Measurements from ENCODE around the gene PPME1. TPM values are rescaled to one million over a fixed set of nuclear protein-coding genes. Genes with fewer than 3 reads are reported as not detected.

The PPME1 gene
- total and polyA plus RNA-seq, 9 of the 15 experiments (the other 6 are each of a cell fraction or from before 2014, with no cell fraction given), result 9.8 to 81.7 (median 37.6) TPM

GRCh38 chr11:74138572-74138971 is 32.5 kb upstream of the PPME1 start (continued):
- TF ChIP-seq ZFP91 (CRISPR knock-in tag; IDR thresholded peaks at IDR 0.05) (no peak), ZNF717 (CRISPR knock-in tag; IDR thresholded peaks at IDR 0.05) (no peak), JUND (IDR thresholded peaks at IDR 0.05; ENCODE audit: borderline replicate concordance, low read depth, low read length) (peak; percentile 85), JUND (tag; IDR thresholded peaks at IDR 0.05; ENCODE audit: borderline replicate concordance, low read depth, low read length) (peak; percentile 79; the same call in 1 of the 3 replicates), MITF (IDR thresholded peaks at IDR 0.05) (no peak), MTF1 (CRISPR knock-in tag; IDR thresholded peaks at IDR 0.05; ENCODE audit: borderline replicate concordance) (no peak), SMAD1 (IDR thresholded peaks at IDR 0.05; ENCODE audit: low read depth, low read length, partially characterized antibody) (no peak), HDAC8 (tag; IDR thresholded peaks at IDR 0.05) (no peak), ZBTB26 (CRISPR knock-in tag; IDR thresholded peaks at IDR 0.05) (no peak), ELK3 (CRISPR knock-in tag; IDR thresholded peaks at IDR 0.05) (no peak), CC2D1A (IDR thresholded peaks at IDR 0.05) (no peak)
- TF ChIP-seq, protein P1, sequence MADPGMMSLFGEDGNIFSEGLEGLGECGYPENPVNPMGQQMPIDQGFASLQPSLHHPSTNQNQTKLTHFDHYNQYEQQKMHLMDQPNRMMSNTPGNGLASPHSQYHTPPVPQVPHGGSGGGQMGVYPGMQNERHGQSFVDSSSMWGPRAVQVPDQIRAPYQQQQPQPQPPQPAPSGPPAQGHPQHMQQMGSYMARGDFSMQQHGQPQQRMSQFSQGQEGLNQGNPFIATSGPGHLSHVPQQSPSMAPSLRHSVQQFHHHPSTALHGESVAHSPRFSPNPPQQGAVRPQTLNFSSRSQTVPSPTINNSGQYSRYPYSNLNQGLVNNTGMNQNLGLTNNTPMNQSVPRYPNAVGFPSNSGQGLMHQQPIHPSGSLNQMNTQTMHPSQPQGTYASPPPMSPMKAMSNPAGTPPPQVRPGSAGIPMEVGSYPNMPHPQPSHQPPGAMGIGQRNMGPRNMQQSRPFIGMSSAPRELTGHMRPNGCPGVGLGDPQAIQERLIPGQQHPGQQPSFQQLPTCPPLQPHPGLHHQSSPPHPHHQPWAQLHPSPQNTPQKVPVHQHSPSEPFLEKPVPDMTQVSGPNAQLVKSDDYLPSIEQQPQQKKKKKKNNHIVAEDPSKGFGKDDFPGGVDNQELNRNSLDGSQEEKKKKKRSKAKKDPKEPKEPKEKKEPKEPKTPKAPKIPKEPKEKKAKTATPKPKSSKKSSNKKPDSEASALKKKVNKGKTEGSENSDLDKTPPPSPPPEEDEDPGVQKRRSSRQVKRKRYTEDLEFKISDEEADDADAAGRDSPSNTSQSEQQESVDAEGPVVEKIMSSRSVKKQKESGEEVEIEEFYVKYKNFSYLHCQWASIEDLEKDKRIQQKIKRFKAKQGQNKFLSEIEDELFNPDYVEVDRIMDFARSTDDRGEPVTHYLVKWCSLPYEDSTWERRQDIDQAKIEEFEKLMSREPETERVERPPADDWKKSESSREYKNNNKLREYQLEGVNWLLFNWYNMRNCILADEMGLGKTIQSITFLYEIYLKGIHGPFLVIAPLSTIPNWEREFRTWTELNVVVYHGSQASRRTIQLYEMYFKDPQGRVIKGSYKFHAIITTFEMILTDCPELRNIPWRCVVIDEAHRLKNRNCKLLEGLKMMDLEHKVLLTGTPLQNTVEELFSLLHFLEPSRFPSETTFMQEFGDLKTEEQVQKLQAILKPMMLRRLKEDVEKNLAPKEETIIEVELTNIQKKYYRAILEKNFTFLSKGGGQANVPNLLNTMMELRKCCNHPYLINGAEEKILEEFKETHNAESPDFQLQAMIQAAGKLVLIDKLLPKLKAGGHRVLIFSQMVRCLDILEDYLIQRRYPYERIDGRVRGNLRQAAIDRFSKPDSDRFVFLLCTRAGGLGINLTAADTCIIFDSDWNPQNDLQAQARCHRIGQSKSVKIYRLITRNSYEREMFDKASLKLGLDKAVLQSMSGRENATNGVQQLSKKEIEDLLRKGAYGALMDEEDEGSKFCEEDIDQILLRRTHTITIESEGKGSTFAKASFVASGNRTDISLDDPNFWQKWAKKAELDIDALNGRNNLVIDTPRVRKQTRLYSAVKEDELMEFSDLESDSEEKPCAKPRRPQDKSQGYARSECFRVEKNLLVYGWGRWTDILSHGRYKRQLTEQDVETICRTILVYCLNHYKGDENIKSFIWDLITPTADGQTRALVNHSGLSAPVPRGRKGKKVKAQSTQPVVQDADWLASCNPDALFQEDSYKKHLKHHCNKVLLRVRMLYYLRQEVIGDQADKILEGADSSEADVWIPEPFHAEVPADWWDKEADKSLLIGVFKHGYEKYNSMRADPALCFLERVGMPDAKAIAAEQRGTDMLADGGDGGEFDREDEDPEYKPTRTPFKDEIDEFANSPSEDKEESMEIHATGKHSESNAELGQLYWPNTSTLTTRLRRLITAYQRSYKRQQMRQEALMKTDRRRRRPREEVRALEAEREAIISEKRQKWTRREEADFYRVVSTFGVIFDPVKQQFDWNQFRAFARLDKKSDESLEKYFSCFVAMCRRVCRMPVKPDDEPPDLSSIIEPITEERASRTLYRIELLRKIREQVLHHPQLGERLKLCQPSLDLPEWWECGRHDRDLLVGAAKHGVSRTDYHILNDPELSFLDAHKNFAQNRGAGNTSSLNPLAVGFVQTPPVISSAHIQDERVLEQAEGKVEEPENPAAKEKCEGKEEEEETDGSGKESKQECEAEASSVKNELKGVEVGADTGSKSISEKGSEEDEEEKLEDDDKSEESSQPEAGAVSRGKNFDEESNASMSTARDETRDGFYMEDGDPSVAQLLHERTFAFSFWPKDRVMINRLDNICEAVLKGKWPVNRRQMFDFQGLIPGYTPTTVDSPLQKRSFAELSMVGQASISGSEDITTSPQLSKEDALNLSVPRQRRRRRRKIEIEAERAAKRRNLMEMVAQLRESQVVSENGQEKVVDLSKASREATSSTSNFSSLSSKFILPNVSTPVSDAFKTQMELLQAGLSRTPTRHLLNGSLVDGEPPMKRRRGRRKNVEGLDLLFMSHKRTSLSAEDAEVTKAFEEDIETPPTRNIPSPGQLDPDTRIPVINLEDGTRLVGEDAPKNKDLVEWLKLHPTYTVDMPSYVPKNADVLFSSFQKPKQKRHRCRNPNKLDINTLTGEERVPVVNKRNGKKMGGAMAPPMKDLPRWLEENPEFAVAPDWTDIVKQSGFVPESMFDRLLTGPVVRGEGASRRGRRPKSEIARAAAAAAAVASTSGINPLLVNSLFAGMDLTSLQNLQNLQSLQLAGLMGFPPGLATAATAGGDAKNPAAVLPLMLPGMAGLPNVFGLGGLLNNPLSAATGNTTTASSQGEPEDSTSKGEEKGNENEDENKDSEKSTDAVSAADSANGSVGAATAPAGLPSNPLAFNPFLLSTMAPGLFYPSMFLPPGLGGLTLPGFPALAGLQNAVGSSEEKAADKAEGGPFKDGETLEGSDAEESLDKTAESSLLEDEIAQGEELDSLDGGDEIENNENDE (IDR thresholded peaks at IDR 0.05; ENCODE audit: low read depth, low read length), result no peak
